GM21447 (cell line): Measurements from ENCODE around the gene TSC22D1.

Source experiments
- ATAC-seq: cut with Tn5 transposase; IDR thresholded peaks from one replicate; pipeline ENCODE4 v1.9.1; 2021; ENCODE audit not compliant: unreplicated experiment

Gene TSC22D1

GRCh38 chr13:44411841-44412240 is 164.3 kb downstream of the TSC22D1 start:
- ATAC-seq, result no peak

- ATAC-seq, result no peak
Measured at GRCh38 chr13:44410328-44410859, 165.7 kb downstream of the TSC22D1 start.

GRCh38 chr13:44409595-44409994 is 166.5 kb downstream of the TSC22D1 start:
- no peak for ATAC-seq

- ATAC-seq, result no peak
Measured at GRCh38 chr13:44407891-44408290, 168.2 kb downstream of the TSC22D1 start.

GRCh38 chr13:44407379-44407778 is 168.8 kb downstream of the TSC22D1 start:
- ATAC-seq, result no peak

GRCh38 chr13:44406617-44407016 is 169.5 kb downstream of the TSC22D1 start:
- no peak for ATAC-seq

GRCh38 chr13:44404261-44405132 is 171.6 kb downstream of the TSC22D1 start:
- no peak for ATAC-seq

- no peak for ATAC-seq
Measured at GRCh38 chr13:44403461-44404056, 172.6 kb downstream of the TSC22D1 start.

GRCh38 chr13:44402899-44403445 is 173.2 kb downstream of the TSC22D1 start:
- ATAC-seq, result no peak

- ATAC-seq, result no peak
Measured at GRCh38 chr13:44401577-44401976, 174.6 kb downstream of the TSC22D1 start.

- ATAC-seq, result no peak
Measured at GRCh38 chr13:44400736-44401135, 175.4 kb downstream of the TSC22D1 start.

- no peak for ATAC-seq
Measured at GRCh38 chr13:44399074-44399473, 177.1 kb downstream of the TSC22D1 start.

GRCh38 chr13:44398606-44399005 is 177.5 kb downstream of the TSC22D1 start:
- no peak for ATAC-seq

GRCh38 chr13:44397766-44398223 is 178.3 kb downstream of the TSC22D1 start:
- ATAC-seq, result no peak

- no peak for ATAC-seq
Measured at GRCh38 chr13:44396701-44397580, 179.2 kb downstream of the TSC22D1 start.

GRCh38 chr13:44395976-44396694 is 180.0 kb downstream of the TSC22D1 start:
- ATAC-seq, result no peak

- no peak for ATAC-seq
Measured at GRCh38 chr13:44394658-44395057, 181.5 kb downstream of the TSC22D1 start.

GRCh38 chr13:44393391-44393790 is 182.7 kb downstream of the TSC22D1 start:
- no peak for ATAC-seq

GRCh38 chr13:44389876-44390275 is 186.3 kb downstream of the TSC22D1 start:
- ATAC-seq, result no peak

- ATAC-seq, result no peak
Measured at GRCh38 chr13:44389060-44389666, 187.0 kb downstream of the TSC22D1 start.
